HFF-Myc (cell line): ENCODE data around the gene USP35.

ENCODE experiments used
- DNase-seq: peaks from one replicate; pipeline ENCODE4 v3.0.0-alpha.2; 2011; ENCODE audit warnings: low read depth; ENCODE audit errors: extremely low read depth
- H3K4me3 ChIP-seq: replicated peaks from 2 replicates; pipeline ENCODE4 v1.5.1; 2011; ENCODE audit warnings: low read depth, mild to moderate bottlenecking, control low read depth, low read length
- CTCF ChIP-seq: IDR thresholded peaks from 2 replicates; pipeline ENCODE4 v1.5.1; 2012; ENCODE audit warnings: mild to moderate bottlenecking, low read depth, low read length, control low read depth; ENCODE audit errors: missing control alignments

Gene USP35

DNA sequence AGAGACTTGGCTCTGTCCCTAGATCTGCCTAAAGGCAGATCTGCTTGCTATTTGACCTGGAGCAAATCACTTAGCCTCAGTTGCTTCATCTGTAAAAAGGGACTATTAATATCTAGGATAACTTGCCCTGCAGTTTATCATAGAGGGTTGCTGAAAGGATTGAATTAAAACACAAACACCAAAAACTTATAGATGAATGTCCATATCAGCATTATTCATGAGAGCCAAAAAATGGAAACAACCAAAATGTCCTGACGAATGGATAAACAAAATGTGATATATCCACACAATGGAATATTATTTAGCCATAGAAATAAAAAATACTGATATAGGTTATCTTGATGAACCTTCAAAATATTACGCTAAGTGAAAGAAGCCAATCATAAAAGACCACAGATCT is 67.2 kb downstream of the USP35 start:
- no peak for DNase-seq
- no peak overlapping the region for H3K4me3 ChIP-seq
- no peak for TF ChIP-seq CTCF

DNA sequence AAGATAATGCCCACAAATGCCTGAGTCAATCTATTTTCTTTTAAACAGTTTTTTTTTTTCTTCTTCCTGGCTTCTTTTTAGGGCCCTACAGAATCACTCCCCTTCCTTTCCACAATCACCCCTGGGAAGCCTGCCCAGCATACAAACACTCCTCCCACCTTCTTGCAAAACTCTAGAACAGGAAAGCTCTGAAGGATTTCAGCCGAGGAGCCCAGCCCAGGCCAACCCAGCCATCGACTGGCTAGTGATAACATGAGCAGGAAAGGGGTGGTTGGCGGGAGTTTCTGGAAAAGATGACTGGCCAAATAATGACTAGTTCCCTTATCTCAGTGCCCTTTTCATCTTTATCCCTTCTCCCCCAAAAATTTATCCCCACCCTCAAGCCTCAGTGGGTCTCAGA is 68.2 kb downstream of the USP35 start:
- H3K4me3 ChIP-seq = no peak overlapping the region
- no peak for TF ChIP-seq CTCF
- no peak for DNase-seq

- no peak for TF ChIP-seq CTCF
- H3K4me3 ChIP-seq = no peak overlapping the region
Measured at GRCh38 chr11:78257654-78258053, 68.9 kb downstream of the USP35 start.

DNA sequence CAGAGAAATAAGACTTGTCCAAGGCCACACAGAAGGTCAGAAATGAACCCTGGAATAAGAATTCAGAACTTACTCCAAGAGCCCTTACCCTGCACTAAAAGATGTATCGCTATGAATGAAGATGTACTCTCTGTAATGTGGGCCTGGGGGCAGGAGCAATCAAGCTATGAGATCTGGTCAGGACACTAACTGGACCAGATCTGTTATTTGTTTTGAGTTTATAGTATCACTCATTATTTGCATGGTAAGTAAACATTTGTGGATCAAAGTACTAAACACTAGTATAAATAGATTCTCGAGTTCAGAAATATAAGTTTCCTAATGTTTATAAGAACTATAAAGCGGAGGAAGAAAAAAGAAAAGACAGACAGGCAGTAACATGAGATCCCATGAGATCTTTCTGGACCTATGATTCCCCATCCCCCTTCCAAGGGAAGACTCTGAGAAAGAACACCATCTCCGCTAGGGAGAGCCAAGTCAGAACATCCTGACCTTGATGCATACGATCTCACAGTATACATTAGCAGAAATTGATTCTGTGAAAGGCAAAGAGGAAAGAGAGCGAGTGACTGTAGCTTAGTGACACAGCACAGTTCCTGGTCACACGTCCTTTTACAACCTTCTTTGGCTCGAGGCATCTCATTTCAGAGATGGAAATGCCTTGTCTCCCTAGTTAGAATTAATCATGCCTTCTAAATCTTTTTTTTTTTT is 71.2 kb downstream of the USP35 start:
- TF ChIP-seq CTCF = no peak
- no peak overlapping the region for H3K4me3 ChIP-seq
- no peak for DNase-seq

More at GRCh38 chr11:78257654-78258053, 68.9 kb downstream of the USP35 start:
- no peak for DNase-seq

DNA sequence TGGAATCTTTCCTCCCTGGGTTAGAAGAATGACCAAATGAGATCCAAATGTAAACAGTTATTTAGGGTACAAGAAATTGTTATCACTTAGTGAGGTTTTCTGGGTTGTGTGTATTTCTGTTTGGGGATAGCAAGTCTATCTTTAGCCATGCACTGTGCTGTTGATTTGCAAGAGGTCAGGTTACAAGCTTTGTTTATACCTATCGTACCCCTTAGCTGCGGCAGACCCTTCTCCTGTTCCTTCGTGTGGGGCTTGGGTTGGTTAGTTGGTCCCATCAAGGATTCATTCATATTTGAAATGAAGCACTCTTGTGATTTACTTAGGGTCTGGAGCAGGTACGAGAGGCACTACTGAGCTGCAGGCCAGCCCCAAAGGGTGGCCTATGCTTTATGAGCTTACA is 72.6 kb downstream of the USP35 start:
- no peak overlapping the region for H3K4me3 ChIP-seq
- DNase-seq = no peak
- TF ChIP-seq CTCF = no peak

DNA sequence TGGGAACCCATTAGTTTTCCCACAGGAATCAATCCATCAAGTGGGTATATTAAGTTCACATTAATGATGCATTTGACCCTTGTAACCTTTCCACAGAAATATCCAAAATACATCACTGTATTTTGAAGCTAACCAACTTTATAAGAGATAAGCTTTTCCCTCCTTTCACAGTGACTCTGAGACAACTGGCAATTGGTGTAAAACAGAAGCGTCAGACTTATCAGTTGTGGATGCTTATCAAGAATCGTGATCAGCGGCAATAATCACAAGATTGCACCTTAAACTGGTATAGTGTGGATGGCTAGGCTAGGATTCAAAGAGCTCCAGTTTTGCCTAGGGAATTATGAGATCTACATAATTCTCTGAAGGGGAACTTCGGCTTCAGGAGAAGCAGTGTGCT is 73.1 kb downstream of the USP35 start:
- no peak for DNase-seq
- no peak for TF ChIP-seq CTCF
- no peak overlapping the region for H3K4me3 ChIP-seq

GRCh38 chr11:78262238-78262637 is 73.5 kb downstream of the USP35 start:
- no peak overlapping the region for H3K4me3 ChIP-seq
- no peak for TF ChIP-seq CTCF
- no peak for DNase-seq
